GM12878 (cell line): ENCODE results near the gene KLRC2. TPM values are rescaled to one million over a fixed set of nuclear protein-coding genes. Genes with fewer than 3 reads are reported as not detected.

Source experiments
- ATAC-seq: fragments of 200-7000 bp; cut with Tn5 transposase; 3 replicates; pipeline ENCODE4 v1.9.1; 2020; ENCODE audit warnings: mild to moderate bottlenecking, moderate library complexity
- BruUV-seq: library from RNA; stranded (reverse); fragments of 400-500 nt; replicated peaks from 2 replicates; lab custom pipeline; 2021; lab: Mats Ljungman, UMichigan
- CTCF ChIA-PET: fragments of 300-600 bp; sonication (Branson Sonifier 250); formaldehyde crosslinking; extraction: SDS; loops from one replicate; lab custom pipeline; 2021; ENCODE audit warnings: inconsistent platforms; lab: Yijun Ruan, JAX
- POLR2A ChIA-PET: fragments of 350-600 bp; formaldehyde crosslinking; extraction: SDS; loops from one replicate; lab custom pipeline; 2021; ENCODE audit warnings: inconsistent platforms; lab: Charles Lee
- RAD21 ChIA-PET: fragments of 300-600 bp; sonication (Branson Sonifier 250); formaldehyde crosslinking; loops from one replicate; lab custom pipeline; 2023; ENCODE audit warnings: antibody characterized with exemption; ENCODE audit not compliant: unreplicated experiment; lab: Charles Lee
- SMC1A ChIA-PET: fragments of 300-600 bp; sonication (Branson Sonifier 250); formaldehyde crosslinking; loops from one replicate; lab custom pipeline; 2023; ENCODE audit not compliant: unreplicated experiment, uncharacterized antibody; lab: Charles Lee
- DNase-seq: peaks from one replicate; pipeline ENCODE4 v3.0.0-alpha.2; 2011; ENCODE audit warnings: low read depth, low spot score
- FAIRE-seq: peaks from 3 replicates; lab custom pipeline; 2011; peaks lifted over from hg19 to GRCh38; lab: Jason Lieb, UNC
- H2AFZ ChIP-seq: 2 replicates; pipeline ENCODE4 v1.6.0; 2011; ENCODE audit warnings: low read depth, low read length, control low read depth; ENCODE audit not compliant: control insufficient read depth
- H3K27ac ChIP-seq: 2 replicates; pipeline ENCODE4 v1.5.1; 2011; ENCODE audit warnings: control low read depth; ENCODE audit not compliant: control insufficient read depth, insufficient read depth
- H3K27me3 ChIP-seq, 2 experiments: replicated peaks in 1 of 2; 2 replicates each; pipeline versions ENCODE4 v1.6.0 to v1.6.1; 2011; ENCODE audit warnings: low read length in 1 of 2; ENCODE audit not compliant: control insufficient read depth in 2 of 2, insufficient read depth in 2 of 2
- H3K36me3 ChIP-seq, 2 experiments: 2 replicates each; pipeline ENCODE4 v1.5.1; 2011; ENCODE audit warnings: low read length in 1 of 2; ENCODE audit not compliant: control insufficient read depth in 2 of 2, insufficient read depth in 2 of 2
- H3K4me1 ChIP-seq: 2 replicates; pipeline ENCODE4 v1.6.1; 2011; ENCODE audit warnings: mild to moderate bottlenecking, low read length, moderate library complexity, mixed read lengths; ENCODE audit not compliant: control insufficient read depth, insufficient read depth
- H3K4me2 ChIP-seq: 2 replicates; pipeline ENCODE4 v1.6.0; 2011; ENCODE audit warnings: control low read depth; ENCODE audit not compliant: control insufficient read depth, insufficient read depth
- H3K4me3 ChIP-seq: fragments of 200-600 bp; sonication (generic); 2 replicates; pipeline ENCODE4 v1.5.1; 2016
- H3K79me2 ChIP-seq: 2 replicates; pipeline ENCODE4 v1.6.0; 2011; ENCODE audit warnings: low read length; ENCODE audit not compliant: control insufficient read depth, insufficient read depth
- H3K9ac ChIP-seq: 2 replicates; pipeline ENCODE4 v1.8.0; 2011; ENCODE audit warnings: low read length, control low read depth, mixed read lengths; ENCODE audit not compliant: control insufficient read depth, insufficient read depth
- H3K9me3 ChIP-seq: replicated peaks from 3 replicates; pipeline ENCODE4 v1.5.1; 2011; ENCODE audit warnings: mild to moderate bottlenecking, low read length; ENCODE audit not compliant: control insufficient read depth, insufficient read depth
- H4K20me1 ChIP-seq: 2 replicates; pipeline ENCODE4 v1.6.0; 2011; ENCODE audit not compliant: control insufficient read depth, insufficient read depth
- FOS ChIP-seq: IDR thresholded peaks from 3 replicates; pipeline ENCODE4 v1.6.1; 2011; ENCODE audit warnings: borderline replicate concordance; ENCODE audit not compliant: insufficient read length; ENCODE audit errors: extremely low read depth
- LARP7 ChIP-seq: fragments of 450-650 bp; IDR thresholded peaks from 2 replicates; pipeline ENCODE4 v1.6.1; 2017; ENCODE audit warnings: mild to moderate bottlenecking
- SMAD1 ChIP-seq: fragments of 450-650 bp; IDR thresholded peaks from 2 replicates; pipeline ENCODE4 v1.6.1; 2018; ENCODE audit warnings: mild to moderate bottlenecking, low read depth; ENCODE audit not compliant: partially characterized antibody
- WGBS: methylation state at CpG from one replicate; pipeline ENCODE4 v1.1.6; 2016; ENCODE audit warnings: low lambda C conversion rate; ENCODE audit not compliant: insufficient replicate concordance, insufficient coverage; ENCODE audit errors: missing lambda C conversion rate; 5-methylcytosine and 5-hydroxymethylcytosine counted together
- in situ Hi-C: fragments of 300-500 bp; cut with MboI; formaldehyde crosslinking; loops from 9 replicates; pipeline ENCODE4 v1.14.3; 2018; ENCODE audit warnings: mixed read lengths
- intact Hi-C: fragments of 100-400 bp; cut with micrococcal nuclease; formaldehyde crosslinking; loops from one replicate; pipeline ENCODE4 v1.14.2; 2022; ENCODE audit not compliant: unreplicated experiment
- polyA plus RNA-seq, 11 experiments: library from polyadenylated mRNA; depleted of rRNA in 4 of 11; unstranded in 6 of 11; stranded (reverse) in 5 of 11; fragments of >200 nt; fragmentation: Nextera tagmentation in 4 of 11; fragmentation: Illumina TruSeq in 1 of 11; extraction: Ambion mirVana in 4 of 11; extraction: Trizol in 1 of 11; gene quantifications; 1 replicate in 1 of 11; 2 replicates in 10 of 11; pipeline versions ENCODE4 v1.2.1 to v1.2.3, GENCODE V29; 2011 to 2016; ENCODE audit warnings: inconsistent platforms in 2 of 11, missing spikeins in 2 of 11, low read depth in 1 of 11
- total RNA-seq, 4 experiments: library from RNA; depleted of rRNA in 3 of 4; stranded (reverse); fragments of >200 nt in 3 of 4; fragmentation: Illumina TruSeq in 1 of 4; extraction: Trizol in 1 of 4; gene quantifications; 2 replicates each; pipeline versions ENCODE4 v1.2.1 to v1.2.3, GENCODE V29; 2013 to 2021
- TF ChIP-seq, protein P1 (sequence below): IDR thresholded peaks from 2 replicates; pipeline ENCODE4 v1.6.1; 2012; ENCODE audit warnings: improper control_type of control experiment, low read depth, low read length; ENCODE audit not compliant: insufficient replicate concordance
- TF ChIP-seq, protein P2 (sequence below): IDR thresholded peaks from 2 replicates; pipeline ENCODE4 v1.6.1; 2011; ENCODE audit warnings: borderline replicate concordance, low read depth, mild to moderate bottlenecking, moderate library complexity, low read length; ENCODE audit not compliant: insufficient read depth, poor library complexity, severe bottlenecking
- TF ChIP-seq, protein P3 (sequence below): fragments of 450-650 bp; IDR thresholded peaks from 2 replicates; pipeline ENCODE4 v1.6.1; 2017; ENCODE audit warnings: mild to moderate bottlenecking

The KLRC2 gene
- total and polyA plus RNA-seq, 10 of the 15 experiments (the other 5 are each of a cell fraction or from before 2014, with no cell fraction given), result 0.15 to 0.40 (median 0.20) TPM; not detected in 5

DNA sequence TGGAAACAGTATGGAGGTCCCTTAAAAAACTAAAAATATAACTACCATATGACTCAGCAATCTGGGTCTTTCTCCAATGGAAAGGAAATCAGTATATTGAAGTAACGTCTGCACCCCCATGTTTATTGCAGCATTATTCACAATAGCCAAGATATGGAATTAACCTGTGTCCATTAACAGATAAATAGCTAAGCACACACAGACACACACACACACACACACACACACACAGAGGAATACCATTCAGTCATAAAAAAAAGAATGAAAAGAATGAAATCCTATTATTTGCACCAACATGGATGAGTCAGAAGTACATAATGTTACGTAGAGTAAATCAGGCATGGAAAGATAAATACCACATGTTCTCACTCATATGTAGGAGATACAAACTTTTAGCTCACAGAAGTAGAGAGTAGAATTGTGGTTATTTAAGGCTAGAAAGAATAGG lies 50.6 kb downstream of the KLRC2 start:
- RAD21 ChIA-PET, result interaction anchor here (1.1 kb wide), 1 partner anchor 18 kb away, joined by 3 read pairs; no protein-coding TSS in a partner anchor
- SMC1A ChIA-PET, result interaction anchor here (0.9 to 1.4 kb wide), 2 partner anchors 9 to 11 kb away, joined by 3 to 5 read pairs; no protein-coding TSS in a partner anchor
- no peak for ATAC-seq
- POLR2A ChIA-PET, result interaction anchor here (0.5 kb wide), 1 partner anchor 20 kb away, joined by 3 read pairs; no protein-coding TSS in a partner anchor
- in situ Hi-C loops, result no loop called here
- Histone ChIP-seq H2AFZ (no peak overlapping the region), H3K4me3 (no peak overlapping the region), H4K20me1 (no peaks in the 10 kb centered on the region), H3K9me3 (no peaks in the 10 kb centered on the region; the same call in 2 of the 3 replicates), H3K4me1 (no peaks in the 10 kb centered on the region), H3K27ac (no peak overlapping the region), H3K27me3 (no peaks in the 10 kb centered on the region), H3K4me2 (no peak overlapping the region), H3K79me2 (no peaks in the 10 kb centered on the region), H3K36me3 (no peaks in the 10 kb centered on the region), H3K9ac (no peak overlapping the region)
- no peak for FAIRE-seq
- DNase-seq, result no peak
- no TSS peak for BruUV-seq
- WGBS, result 34% methylated on average over 2 of the region's 2 CpGs
- intact Hi-C loops, result no loop called here
- CTCF ChIA-PET, result interaction anchor here (1.6 to 3.1 kb wide), 2 partner anchors 9 to 20 kb away, joined by 3 to 13 read pairs; no protein-coding TSS in a partner anchor
- TF ChIP-seq SMAD1, result no peak
- no peak for TF ChIP-seq LARP7
- TF ChIP-seq, protein P1, sequence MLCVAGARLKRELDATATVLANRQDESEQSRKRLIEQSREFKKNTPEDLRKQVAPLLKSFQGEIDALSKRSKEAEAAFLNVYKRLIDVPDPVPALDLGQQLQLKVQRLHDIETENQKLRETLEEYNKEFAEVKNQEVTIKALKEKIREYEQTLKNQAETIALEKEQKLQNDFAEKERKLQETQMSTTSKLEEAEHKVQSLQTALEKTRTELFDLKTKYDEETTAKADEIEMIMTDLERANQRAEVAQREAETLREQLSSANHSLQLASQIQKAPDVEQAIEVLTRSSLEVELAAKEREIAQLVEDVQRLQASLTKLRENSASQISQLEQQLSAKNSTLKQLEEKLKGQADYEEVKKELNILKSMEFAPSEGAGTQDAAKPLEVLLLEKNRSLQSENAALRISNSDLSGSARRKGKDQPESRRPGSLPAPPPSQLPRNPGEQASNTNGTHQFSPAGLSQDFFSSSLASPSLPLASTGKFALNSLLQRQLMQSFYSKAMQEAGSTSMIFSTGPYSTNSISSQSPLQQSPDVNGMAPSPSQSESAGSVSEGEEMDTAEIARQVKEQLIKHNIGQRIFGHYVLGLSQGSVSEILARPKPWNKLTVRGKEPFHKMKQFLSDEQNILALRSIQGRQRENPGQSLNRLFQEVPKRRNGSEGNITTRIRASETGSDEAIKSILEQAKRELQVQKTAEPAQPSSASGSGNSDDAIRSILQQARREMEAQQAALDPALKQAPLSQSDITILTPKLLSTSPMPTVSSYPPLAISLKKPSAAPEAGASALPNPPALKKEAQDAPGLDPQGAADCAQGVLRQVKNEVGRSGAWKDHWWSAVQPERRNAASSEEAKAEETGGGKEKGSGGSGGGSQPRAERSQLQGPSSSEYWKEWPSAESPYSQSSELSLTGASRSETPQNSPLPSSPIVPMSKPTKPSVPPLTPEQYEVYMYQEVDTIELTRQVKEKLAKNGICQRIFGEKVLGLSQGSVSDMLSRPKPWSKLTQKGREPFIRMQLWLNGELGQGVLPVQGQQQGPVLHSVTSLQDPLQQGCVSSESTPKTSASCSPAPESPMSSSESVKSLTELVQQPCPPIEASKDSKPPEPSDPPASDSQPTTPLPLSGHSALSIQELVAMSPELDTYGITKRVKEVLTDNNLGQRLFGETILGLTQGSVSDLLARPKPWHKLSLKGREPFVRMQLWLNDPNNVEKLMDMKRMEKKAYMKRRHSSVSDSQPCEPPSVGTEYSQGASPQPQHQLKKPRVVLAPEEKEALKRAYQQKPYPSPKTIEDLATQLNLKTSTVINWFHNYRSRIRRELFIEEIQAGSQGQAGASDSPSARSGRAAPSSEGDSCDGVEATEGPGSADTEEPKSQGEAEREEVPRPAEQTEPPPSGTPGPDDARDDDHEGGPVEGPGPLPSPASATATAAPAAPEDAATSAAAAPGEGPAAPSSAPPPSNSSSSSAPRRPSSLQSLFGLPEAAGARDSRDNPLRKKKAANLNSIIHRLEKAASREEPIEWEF, result no peak
- TF ChIP-seq, protein P2, sequence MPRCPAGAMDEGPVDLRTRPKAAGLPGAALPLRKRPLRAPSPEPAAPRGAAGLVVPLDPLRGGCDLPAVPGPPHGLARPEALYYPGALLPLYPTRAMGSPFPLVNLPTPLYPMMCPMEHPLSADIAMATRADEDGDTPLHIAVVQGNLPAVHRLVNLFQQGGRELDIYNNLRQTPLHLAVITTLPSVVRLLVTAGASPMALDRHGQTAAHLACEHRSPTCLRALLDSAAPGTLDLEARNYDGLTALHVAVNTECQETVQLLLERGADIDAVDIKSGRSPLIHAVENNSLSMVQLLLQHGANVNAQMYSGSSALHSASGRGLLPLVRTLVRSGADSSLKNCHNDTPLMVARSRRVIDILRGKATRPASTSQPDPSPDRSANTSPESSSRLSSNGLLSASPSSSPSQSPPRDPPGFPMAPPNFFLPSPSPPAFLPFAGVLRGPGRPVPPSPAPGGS, result no peak
- no peak for TF ChIP-seq FOS
- TF ChIP-seq, protein P3, sequence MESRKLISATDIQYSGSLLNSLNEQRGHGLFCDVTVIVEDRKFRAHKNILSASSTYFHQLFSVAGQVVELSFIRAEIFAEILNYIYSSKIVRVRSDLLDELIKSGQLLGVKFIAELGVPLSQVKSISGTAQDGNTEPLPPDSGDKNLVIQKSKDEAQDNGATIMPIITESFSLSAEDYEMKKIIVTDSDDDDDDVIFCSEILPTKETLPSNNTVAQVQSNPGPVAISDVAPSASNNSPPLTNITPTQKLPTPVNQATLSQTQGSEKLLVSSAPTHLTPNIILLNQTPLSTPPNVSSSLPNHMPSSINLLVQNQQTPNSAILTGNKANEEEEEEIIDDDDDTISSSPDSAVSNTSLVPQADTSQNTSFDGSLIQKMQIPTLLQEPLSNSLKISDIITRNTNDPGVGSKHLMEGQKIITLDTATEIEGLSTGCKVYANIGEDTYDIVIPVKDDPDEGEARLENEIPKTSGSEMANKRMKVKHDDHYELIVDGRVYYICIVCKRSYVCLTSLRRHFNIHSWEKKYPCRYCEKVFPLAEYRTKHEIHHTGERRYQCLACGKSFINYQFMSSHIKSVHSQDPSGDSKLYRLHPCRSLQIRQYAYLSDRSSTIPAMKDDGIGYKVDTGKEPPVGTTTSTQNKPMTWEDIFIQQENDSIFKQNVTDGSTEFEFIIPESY, result no peak
